CD4-positive, alpha-beta memory T cell (primary cell): ENCODE measurements around the gene LIPC. TPM values are rescaled to one million over a fixed set of nuclear protein-coding genes. Genes with fewer than 3 reads are reported as not detected.

Experiments used
- CTCF ChIA-PET: fragments of 350-600 bp; sonication (Branson Sonifier 250); formaldehyde crosslinking; loops from one replicate; lab custom pipeline; 2021; ENCODE audit warnings: inconsistent platforms; ENCODE audit not compliant: partially characterized antibody; lab: Charles Lee
- POLR2A ChIA-PET: fragments of 350-600 bp; sonication (Branson Sonifier 250); formaldehyde crosslinking; loops from one replicate; lab custom pipeline; 2021; ENCODE audit not compliant: partially characterized antibody; lab: Charles Lee
- DNase-seq, 5 donors: peaks; one replicate each; pipeline versions ENCODE4 v3.0.0 to v3.0.0-alpha.2; 2020 to 2022; ENCODE audit warnings: mixed read lengths in 1 of 5
- H3K27ac ChIP-seq: one replicate; pipeline ENCODE4 v1.7.0; 2013; ENCODE audit warnings: low read depth, low read length
- H3K27me3 ChIP-seq: 2 replicates; pipeline ENCODE4 v1.7.0; 2013; ENCODE audit warnings: mild to moderate bottlenecking, low read length, moderate library complexity; ENCODE audit not compliant: insufficient read depth
- H3K36me3 ChIP-seq: 2 replicates; pipeline ENCODE4 v1.7.0; 2013; ENCODE audit warnings: mild to moderate bottlenecking, low read length, moderate library complexity; ENCODE audit not compliant: insufficient read depth
- H3K4me1 ChIP-seq: 2 replicates; pipeline ENCODE4 v1.7.0; 2013; ENCODE audit warnings: mild to moderate bottlenecking, low read length, moderate library complexity; ENCODE audit not compliant: insufficient read depth
- H3K4me3 ChIP-seq, 2 donors: one replicate each; pipeline ENCODE4 v1.7.0; 2013; ENCODE audit warnings: low read length in 2 of 2, mild to moderate bottlenecking in 1 of 2
- H3K9me3 ChIP-seq, 2 donors: one replicate each; pipeline ENCODE4 v1.7.0; 2013; ENCODE audit warnings: low read length in 2 of 2, control low read depth in 1 of 2; ENCODE audit not compliant: control insufficient read depth in 1 of 2
- H3K27ac Mint-ChIP-seq, 7 donors: one replicate each; pipeline ENCODE4 v1.8.0; 2020 to 2021; ENCODE audit warnings: mixed read lengths in 7 of 7, mild to moderate bottlenecking in 6 of 7, inconsistent platforms in 3 of 7, moderate library complexity in 3 of 7
- H3K27me3 Mint-ChIP-seq, 2 donors: one replicate each; pipeline ENCODE4 v1.8.0; 2020 to 2021; ENCODE audit warnings: mixed read lengths in 2 of 2
- H3K36me3 Mint-ChIP-seq, 2 donors: one replicate each; pipeline ENCODE4 v1.8.0; 2020 to 2021; ENCODE audit warnings: mixed read lengths in 2 of 2, inconsistent platforms in 1 of 2, mild to moderate bottlenecking in 1 of 2
- H3K4me1 Mint-ChIP-seq, 4 donors: one replicate each; pipeline ENCODE4 v1.8.0; 2020 to 2021; ENCODE audit warnings: mixed read lengths in 4 of 4, mild to moderate bottlenecking in 1 of 4
- H3K4me3 Mint-ChIP-seq, 8 donors: one replicate each; pipeline ENCODE4 v1.8.0; 2020 to 2021; ENCODE audit warnings: mixed read lengths in 8 of 8, mild to moderate bottlenecking in 7 of 8, moderate library complexity in 6 of 8, inconsistent platforms in 3 of 8
- H3K9me3 Mint-ChIP-seq, 8 donors: one replicate each; pipeline ENCODE4 v1.8.0; 2020 to 2021; ENCODE audit warnings: mixed read lengths in 8 of 8, mild to moderate bottlenecking in 5 of 8, inconsistent platforms in 3 of 8, moderate library complexity in 1 of 8
- intact Hi-C: fragments of 100-400 bp; cut with micrococcal nuclease; formaldehyde crosslinking; loops from one replicate; pipeline ENCODE4 v1.15.1; 2023
- polyA plus RNA-seq, 2 donors: library from polyadenylated mRNA; unstranded; fragments of 300-500 nt; fragmentation: Illumina TruSeq; gene quantifications; one replicate each; pipeline ENCODE4 v1.2.3, GENCODE V29; 2021
- total RNA-seq, 2 experiments: library from RNA; stranded (reverse); gene quantifications; one replicate each; pipeline ENCODE4 v1.2.3, GENCODE V29; 2021

Gene LIPC
- under 1 TPM in 1 of 2 experiments, not detected in 1; 0.41 TPM for total RNA-seq
- 1 to 10 TPM in 1 of 2 donors, under 1 TPM in 1; 0.25 to 2.4 TPM for polyA plus RNA-seq

GRCh38 chr15:58431221-58432149, at the start of gene LIPC:
LIPC (plus strand) TSS chr15:58431991; CDS start chr15:58432033, 42 bp downstream.
- Histone ChIP-seq H3K27ac (no peak within 1 kb of the TSS), H3K4me1 (no peaks in the 10 kb centered on the region), H3K4me3 (no peak within 1 kb of the TSS), H3K9me3 (no peaks in the 10 kb centered on the region), H3K36me3 (no peaks in the 10 kb centered on the region), H3K27me3 (no peaks in the 10 kb centered on the region)
- POLR2A ChIA-PET: no interaction called here
- peak within 1 kb of the TSS in 1 of 7 donors; percentile 27 for H3K27ac Mint-ChIP-seq
- peaks cover 0 to 3% (median 0%) of the 10 kb centered on the region in 8 donors for H3K9me3 Mint-ChIP-seq
- DNase-seq: no peak
- H3K27me3 Mint-ChIP-seq: no peaks in the 10 kb centered on the region
- H3K4me3 Mint-ChIP-seq: no peak within 1 kb of the TSS
- no peaks in the 10 kb centered on the region for H3K4me1 Mint-ChIP-seq
- CTCF ChIA-PET: no interaction called here
- H3K36me3 Mint-ChIP-seq: no peaks in the 10 kb centered on the region
- intact Hi-C loops: no loop called here

GRCh38 chr15:58383876-58384275, 47.9 kb upstream of the LIPC start:
- Mint-ChIP-seq H3K36me3 (no peaks in the 10 kb centered on the region), H3K27me3 (peaks cover 0 to 2% of the 10 kb centered on the region in 2 donors), H3K9me3 (no peaks in the 10 kb centered on the region), H3K4me3 (no peak overlapping the region), H3K27ac (no peak overlapping the region), H3K4me1 (peaks cover 0 to 1% (median 0%) of the 10 kb centered on the region in 4 donors)
- H3K27me3 ChIP-seq: no peaks in the 10 kb centered on the region
- H3K27ac ChIP-seq: no peak overlapping the region
- H3K4me3 ChIP-seq: no peak overlapping the region
- CTCF ChIA-PET: no interaction called here
- no peak for DNase-seq
- no peaks in the 10 kb centered on the region for H3K36me3 ChIP-seq
- POLR2A ChIA-PET: no interaction called here
- intact Hi-C loops: no loop called here
- no peaks in the 10 kb centered on the region for H3K4me1 ChIP-seq
- no peaks in the 10 kb centered on the region for H3K9me3 ChIP-seq

GRCh38 chr15:58384667-58385066, 47.1 kb upstream of the LIPC start:
- ChIA-PET POLR2A (no interaction called here), CTCF (interaction anchor here (1.4 kb wide), 1 partner anchor 22 kb away, joined by 3 read pairs; no protein-coding TSS in a partner anchor)
- H3K9me3 Mint-ChIP-seq: no peaks in the 10 kb centered on the region
- H3K4me3 Mint-ChIP-seq: no peak overlapping the region
- H3K27me3 Mint-ChIP-seq: peaks cover 0 to 3% of the 10 kb centered on the region in 2 donors
- Histone ChIP-seq H3K27ac (no peak overlapping the region), H3K4me1 (no peaks in the 10 kb centered on the region), H3K9me3 (no peaks in the 10 kb centered on the region), H3K27me3 (no peaks in the 10 kb centered on the region), H3K36me3 (no peaks in the 10 kb centered on the region), H3K4me3 (no peak overlapping the region)
- H3K4me1 Mint-ChIP-seq: peaks cover 0 to 1% (median 0%) of the 10 kb centered on the region in 4 donors
- DNase-seq: no peak
- no peak overlapping the region for H3K27ac Mint-ChIP-seq
- no peaks in the 10 kb centered on the region for H3K36me3 Mint-ChIP-seq
- intact Hi-C loops: no loop called here

GRCh38 chr15:58386081-58386480, 45.7 kb upstream of the LIPC start:
- H3K4me3 ChIP-seq: no peak overlapping the region
- no peaks in the 10 kb centered on the region for H3K36me3 ChIP-seq
- H3K27me3 Mint-ChIP-seq: peaks cover 0 to 3% of the 10 kb centered on the region in 2 donors
- no peak overlapping the region for H3K27ac ChIP-seq
- DNase-seq: no peak
- no peaks in the 10 kb centered on the region for H3K9me3 ChIP-seq
- ChIA-PET CTCF (interaction anchor here (1.4 kb wide), 1 partner anchor 20 kb away, joined by 3 read pairs; no protein-coding TSS in a partner anchor), POLR2A (no interaction called here)
- peaks cover 0 to 1% (median 0%) of the 10 kb centered on the region in 4 donors for H3K4me1 Mint-ChIP-seq
- intact Hi-C loops: no loop called here
- H3K4me3 Mint-ChIP-seq: no peak overlapping the region
- no peak overlapping the region for H3K27ac Mint-ChIP-seq
- H3K27me3 ChIP-seq: no peaks in the 10 kb centered on the region
- no peaks in the 10 kb centered on the region for H3K36me3 Mint-ChIP-seq
- no peaks in the 10 kb centered on the region for H3K9me3 Mint-ChIP-seq
- H3K4me1 ChIP-seq: no peaks in the 10 kb centered on the region

- no peak overlapping the region for H3K4me3 ChIP-seq
- H3K4me1 ChIP-seq: no peaks in the 10 kb centered on the region
- no peaks in the 10 kb centered on the region for H3K27me3 ChIP-seq
- Mint-ChIP-seq H3K36me3 (no peaks in the 10 kb centered on the region), H3K4me3 (no peak overlapping the region), H3K27me3 (peaks cover 0 to 3% of the 10 kb centered on the region in 2 donors), H3K9me3 (no peaks in the 10 kb centered on the region), H3K4me1 (peaks cover 0 to 1% (median 0%) of the 10 kb centered on the region in 4 donors), H3K27ac (no peak overlapping the region)
- ChIA-PET CTCF (no interaction called here), POLR2A (no interaction called here)
- intact Hi-C loops: no loop called here
- no peaks in the 10 kb centered on the region for H3K9me3 ChIP-seq
- DNase-seq: no peak
- no peaks in the 10 kb centered on the region for H3K36me3 ChIP-seq
- no peak overlapping the region for H3K27ac ChIP-seq
Observed at GRCh38 chr15:58386641-58387040, 45.1 kb upstream of the LIPC start.

GRCh38 chr15:58387130-58387529, 44.7 kb upstream of the LIPC start:
- Mint-ChIP-seq H3K4me1 (peaks cover 0 to 1% (median 0%) of the 10 kb centered on the region in 4 donors), H3K27me3 (peaks cover 0 to 3% of the 10 kb centered on the region in 2 donors), H3K4me3 (no peak overlapping the region), H3K36me3 (no peaks in the 10 kb centered on the region), H3K9me3 (no peaks in the 10 kb centered on the region), H3K27ac (no peak overlapping the region)
- Histone ChIP-seq H3K4me1 (no peaks in the 10 kb centered on the region), H3K9me3 (no peaks in the 10 kb centered on the region), H3K4me3 (no peak overlapping the region), H3K27me3 (no peaks in the 10 kb centered on the region), H3K36me3 (no peaks in the 10 kb centered on the region), H3K27ac (no peak overlapping the region)
- ChIA-PET POLR2A (no interaction called here), CTCF (no interaction called here)
- intact Hi-C loops: no loop called here
- DNase-seq: no peak

GRCh38 chr15:58388211-58388610, 43.6 kb upstream of the LIPC start:
- intact Hi-C loops: no loop called here
- H3K27me3 ChIP-seq: no peaks in the 10 kb centered on the region
- ChIA-PET POLR2A (no interaction called here), CTCF (no interaction called here)
- Mint-ChIP-seq H3K27ac (no peak overlapping the region), H3K4me3 (no peak overlapping the region), H3K36me3 (no peaks in the 10 kb centered on the region), H3K9me3 (no peaks in the 10 kb centered on the region), H3K4me1 (peaks cover 0 to 1% (median 0%) of the 10 kb centered on the region in 4 donors), H3K27me3 (peaks cover 0 to 3% of the 10 kb centered on the region in 2 donors)
- H3K36me3 ChIP-seq: no peaks in the 10 kb centered on the region
- no peaks in the 10 kb centered on the region for H3K9me3 ChIP-seq
- H3K27ac ChIP-seq: no peak overlapping the region
- DNase-seq: no peak
- H3K4me3 ChIP-seq: no peak overlapping the region
- H3K4me1 ChIP-seq: no peaks in the 10 kb centered on the region
